Urothelium cell line (cell line): ENCODE results near the gene RALGPS1.

Source experiments
- DNase-seq: peaks from one replicate; pipeline ENCODE4 v3.0.0; 2011; ENCODE audit warnings: low spot score, mixed read lengths
- FAIRE-seq: peaks from 2 replicates; lab custom pipeline; 2011; peaks lifted over from hg19 to GRCh38; lab: Jason Lieb, UNC

Gene RALGPS1

DNA sequence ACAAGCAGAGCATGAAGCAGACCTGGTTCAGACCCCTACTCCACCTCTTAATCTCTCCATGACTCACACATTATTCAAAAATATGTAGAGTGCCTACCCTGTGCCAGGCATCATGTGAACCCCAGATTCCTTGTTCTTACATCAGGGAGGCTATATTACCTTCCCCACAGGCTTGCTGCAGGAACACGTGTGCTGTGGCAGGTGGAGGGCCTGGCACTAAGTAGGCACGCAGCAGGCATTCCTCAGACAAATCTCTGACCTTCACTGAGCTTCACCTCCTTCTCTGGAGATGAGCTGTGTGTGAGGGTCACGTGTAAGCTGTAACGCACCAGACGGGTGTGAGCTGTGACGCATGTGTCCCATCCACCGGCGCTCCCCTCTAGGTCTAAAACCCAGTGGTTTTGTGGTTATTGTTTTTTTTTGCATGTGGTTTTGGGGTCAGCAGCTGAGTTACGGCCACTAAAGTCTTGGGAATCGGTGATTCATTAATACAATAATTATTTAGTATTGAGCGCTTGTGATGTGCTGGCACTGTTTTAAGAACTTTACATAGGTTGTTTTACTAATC, 177.5 kb downstream of the RALGPS1 start:
- FAIRE-seq: no peak
- no peak for DNase-seq

- no peak for FAIRE-seq
- DNase-seq: no peak
Measured at GRCh38 chr9:127093319-127094020, 178.9 kb downstream of the RALGPS1 start.

- no peak for FAIRE-seq
- no peak for DNase-seq
Measured at GRCh38 chr9:127095411-127095810, 180.8 kb downstream of the RALGPS1 start.

- FAIRE-seq: no peak
- no peak for DNase-seq
Measured at GRCh38 chr9:127096208-127096607, 181.6 kb downstream of the RALGPS1 start.

- no peak for FAIRE-seq
- no peak for DNase-seq
Measured at GRCh38 chr9:127097683-127098082, 183.1 kb downstream of the RALGPS1 start.

DNA sequence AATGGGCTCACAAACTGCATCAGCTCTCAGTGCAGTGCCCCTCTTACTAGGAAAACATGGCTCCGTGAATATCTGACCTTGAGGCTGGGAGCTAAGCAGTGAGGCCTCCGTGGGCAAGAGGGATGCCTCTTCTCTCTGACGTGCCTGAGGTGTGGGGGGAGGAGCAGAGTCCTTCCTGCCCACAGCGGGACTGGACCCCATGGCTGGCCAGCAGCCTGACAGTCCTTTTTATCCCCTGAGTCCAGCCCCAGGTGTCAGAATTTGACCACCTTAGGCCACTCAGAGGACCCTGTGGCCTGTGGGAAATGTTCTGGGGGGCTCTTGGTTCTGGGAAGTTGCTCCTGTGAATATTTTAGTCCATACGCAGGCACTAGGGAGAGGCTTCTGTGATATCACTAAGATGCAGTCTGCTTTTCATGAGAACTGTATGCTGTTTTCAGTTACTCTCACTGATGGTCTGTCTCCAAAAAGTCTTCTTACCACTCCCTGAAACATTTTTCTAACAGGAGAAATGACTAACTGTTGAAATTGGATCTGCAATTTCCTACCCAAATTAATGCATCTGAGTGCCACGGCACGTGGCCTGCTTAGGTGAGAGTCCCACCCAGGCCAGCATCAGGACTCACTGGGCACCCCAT, 184.5 kb downstream of the RALGPS1 start:
- FAIRE-seq (no peak), DNase-seq (no peak)

DNA sequence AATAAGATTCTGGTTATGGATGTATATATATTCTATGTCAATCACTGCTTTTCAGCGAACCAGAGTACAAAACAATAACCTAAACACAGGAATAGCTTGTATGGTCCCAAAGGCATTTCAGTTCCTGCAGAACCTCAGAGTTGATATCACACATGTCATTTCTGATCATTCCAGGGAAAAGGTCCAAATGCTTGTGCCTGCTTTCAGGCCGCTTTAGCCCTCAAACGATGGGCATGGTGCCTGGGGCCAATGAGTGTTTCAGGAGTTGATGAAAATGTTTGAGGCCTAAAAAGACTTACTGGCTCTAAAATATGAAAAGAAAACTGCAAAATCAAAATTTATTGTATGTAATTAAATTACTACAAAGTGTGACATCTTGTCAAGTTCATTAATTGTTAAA, 185.1 kb downstream of the RALGPS1 start:
- no peak for FAIRE-seq
- DNase-seq: no peak

GRCh38 chr9:127102176-127102575, 187.6 kb downstream of the RALGPS1 start:
- no peak for FAIRE-seq
- DNase-seq: no peak

- FAIRE-seq (no peak), DNase-seq (no peak)
Measured at GRCh38 chr9:127102788-127103187, 188.2 kb downstream of the RALGPS1 start.

DNA sequence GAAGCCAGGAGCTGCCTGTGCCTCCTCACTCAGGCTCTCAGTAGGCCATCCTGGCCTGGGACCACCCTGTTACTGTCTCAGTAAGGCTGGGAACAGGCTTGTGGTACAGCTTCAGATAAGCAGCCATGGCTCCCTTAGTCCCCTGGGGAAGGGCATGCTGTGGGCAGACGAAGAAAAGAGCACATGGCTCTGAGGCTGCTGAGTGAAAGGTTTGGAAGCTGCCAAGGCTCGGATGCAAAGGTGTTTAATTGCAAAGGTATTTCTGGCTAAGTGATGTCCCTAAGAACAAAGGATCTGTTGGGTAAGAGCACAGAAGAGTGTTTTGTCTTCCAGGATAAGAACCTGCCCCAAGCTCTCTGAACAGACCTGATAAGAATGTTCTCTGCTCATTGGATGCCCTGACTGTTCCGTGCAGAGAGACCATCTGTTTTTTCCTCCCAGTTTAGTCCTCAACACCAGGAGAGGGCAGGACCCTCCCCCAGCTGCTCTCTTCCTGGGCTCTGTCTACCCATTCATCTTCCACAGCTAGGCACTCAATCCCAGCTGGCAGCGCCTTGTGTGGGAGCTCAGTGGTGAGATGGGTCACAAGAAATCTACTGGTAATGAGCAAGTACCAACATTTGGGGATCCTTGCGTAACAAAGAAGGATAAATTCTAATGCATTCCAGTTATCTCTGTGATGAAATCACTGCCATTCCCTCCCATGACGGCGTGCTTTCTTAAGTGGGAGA, 190.2 kb downstream of the RALGPS1 start:
- no peak for FAIRE-seq
- no peak for DNase-seq

DNA sequence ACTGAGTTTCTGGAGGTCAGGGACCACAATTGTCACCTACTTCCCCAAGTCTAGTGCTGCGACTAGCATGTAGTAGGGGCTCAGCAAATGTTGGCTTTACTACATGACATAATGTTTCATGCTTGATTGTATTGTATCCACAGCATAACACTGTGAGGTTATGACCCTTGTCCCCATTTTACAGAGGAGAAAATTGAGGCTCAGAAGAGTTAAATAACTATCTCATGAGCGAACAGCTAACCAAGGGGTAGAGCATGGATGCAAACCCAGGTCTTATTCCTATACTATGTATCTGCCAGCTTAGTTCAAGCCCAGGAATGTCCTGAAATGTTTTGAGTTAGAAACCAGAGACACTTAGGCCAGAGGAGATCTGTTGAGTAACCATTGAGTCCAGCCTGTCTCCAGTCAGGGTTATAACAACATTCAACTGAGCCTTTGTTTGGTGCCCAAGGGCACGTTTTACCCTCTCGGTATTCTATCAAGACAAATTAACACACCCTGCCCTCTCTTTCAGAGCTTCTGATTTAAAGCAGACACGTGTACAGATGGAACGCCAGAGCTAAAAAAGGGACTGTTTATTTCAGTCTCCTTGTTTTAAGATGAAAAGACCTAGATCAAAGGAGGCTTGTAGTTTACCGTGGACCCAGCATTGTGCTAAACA, 191.4 kb downstream of the RALGPS1 start:
- no peak for FAIRE-seq

GRCh38 chr9:127106466-127106855, 191.9 kb downstream of the RALGPS1 start:
- no peak for DNase-seq
- no peak for FAIRE-seq

More for the DNA sequence above, 191.4 kb downstream of the RALGPS1 start:
- no peak for DNase-seq

DNA sequence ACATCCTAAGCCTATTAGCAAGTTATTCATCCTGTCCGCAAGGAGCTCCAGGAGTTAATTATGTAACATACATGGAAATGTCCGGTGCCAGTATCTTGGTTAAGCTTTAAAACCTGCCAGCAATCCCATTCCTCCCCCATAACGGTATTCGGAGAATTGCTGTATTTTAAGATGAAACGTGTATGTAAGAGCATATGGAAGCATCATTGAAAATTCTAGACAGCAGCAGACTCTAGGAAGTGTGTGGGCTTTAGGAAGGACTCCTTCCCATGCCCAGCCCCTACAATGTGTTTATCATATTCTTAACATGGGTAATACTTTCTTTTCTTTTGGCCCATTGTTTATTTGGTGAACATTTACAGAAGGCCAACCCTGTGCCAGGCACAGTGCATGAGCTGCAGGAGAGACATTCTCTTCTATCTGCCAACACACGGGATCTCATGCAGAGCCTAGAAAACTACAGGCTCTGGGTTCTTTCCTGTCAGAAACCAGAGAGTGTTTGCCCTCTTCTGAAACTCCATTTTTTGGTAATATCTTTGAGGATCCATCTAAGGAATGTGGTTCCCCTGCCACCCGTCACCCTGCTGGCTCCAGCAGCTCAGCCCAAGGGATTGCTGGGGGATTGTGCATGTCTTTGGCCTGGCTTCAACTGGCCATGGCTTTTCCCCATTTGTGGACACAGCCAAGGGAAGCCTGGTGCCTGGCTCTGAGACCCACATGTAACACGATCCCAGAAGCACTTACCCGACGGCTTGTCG, 192.8 kb downstream of the RALGPS1 start:
- FAIRE-seq (no peak), DNase-seq (no peak)

DNA sequence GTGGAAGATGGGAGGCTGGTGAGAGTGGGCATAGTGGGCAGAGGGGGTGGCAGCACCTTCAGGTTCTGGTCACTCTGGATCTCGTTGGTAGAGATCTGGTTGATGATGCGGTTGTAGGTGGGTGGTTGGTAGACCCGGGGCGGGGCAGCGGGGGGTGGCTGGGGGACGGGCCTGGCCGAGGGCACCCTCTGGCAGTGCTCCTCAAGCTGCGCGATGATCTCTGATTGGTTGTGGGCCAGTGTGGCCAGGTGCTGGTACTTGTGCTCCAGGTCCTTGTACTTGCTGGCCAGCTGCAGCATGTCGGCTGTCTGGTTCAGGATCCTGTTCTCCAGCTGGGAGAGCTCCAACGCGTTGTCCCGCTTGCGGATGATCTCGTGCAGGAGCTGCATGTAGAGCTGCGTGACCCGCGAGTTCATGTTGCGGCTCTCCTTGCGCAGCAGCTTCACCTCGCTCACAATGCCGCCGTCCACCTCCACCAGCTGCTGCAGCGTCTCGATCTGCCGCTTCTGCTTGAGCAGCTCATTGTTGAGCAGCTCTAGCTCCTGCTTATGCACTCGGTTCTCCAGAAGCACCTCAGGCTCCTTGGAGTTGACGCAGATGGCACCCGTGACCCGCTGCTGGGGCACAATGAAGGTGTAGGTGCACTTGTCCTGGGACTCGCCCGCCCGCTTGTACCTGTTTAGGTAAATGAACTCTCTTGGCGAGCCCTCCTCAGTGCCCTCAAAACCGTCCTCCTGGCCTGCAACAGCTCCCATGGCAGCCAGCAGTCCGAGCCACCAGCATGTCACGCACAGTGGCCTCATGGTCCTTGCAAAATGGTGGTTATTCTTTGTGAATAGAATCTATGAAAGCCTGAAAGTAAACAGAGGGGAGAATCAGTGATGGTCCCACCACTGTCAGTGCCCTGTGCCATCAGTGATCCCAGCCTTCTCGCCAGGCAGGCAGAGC, 193.6 kb downstream of the RALGPS1 start:
- FAIRE-seq (no peak), DNase-seq (no peak)

DNA sequence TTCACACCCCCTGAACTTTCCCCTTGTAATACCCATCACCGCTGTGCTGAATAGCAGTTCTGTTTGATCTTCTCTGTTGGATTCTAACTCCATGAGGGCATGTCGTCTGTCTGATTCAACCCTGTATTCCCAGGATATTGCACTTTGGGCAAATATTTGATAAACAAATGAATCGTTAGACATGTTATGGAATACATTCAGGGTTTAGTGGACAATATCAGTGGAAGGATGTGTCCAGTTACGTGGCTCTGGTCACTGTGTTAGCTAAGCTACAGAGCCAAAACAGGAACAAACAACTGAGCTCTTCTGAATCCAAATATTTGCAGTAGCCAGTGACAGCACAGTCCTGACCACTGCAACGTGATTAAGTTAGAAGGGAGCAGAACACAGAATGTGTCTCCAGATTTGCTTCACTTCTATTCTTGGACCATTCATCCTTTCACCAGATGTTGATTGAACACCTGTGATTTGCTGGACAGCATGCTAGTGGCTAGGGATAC, 194.7 kb downstream of the RALGPS1 start:
- FAIRE-seq (no peak), DNase-seq (no peak)

DNA sequence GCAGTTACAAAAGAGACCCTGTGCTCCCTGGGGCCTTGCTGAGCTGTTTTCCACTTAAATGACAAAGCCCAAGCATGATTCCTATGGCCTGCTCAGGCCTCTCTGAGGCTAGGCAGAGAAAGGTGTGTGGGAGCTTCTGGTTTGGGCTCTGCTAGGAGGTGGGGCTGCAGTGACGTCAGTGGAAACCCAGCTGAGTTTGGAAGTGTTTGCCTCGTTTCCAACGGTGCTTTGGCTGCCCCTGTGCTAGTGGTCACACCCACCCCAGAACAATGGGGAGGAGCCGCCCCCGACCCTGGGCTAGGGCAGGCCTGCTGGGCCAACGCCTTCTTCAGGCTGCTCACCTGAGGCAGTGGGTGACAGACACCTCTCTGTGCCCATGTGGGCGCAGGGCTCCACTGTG, 197.5 kb downstream of the RALGPS1 start:
- no peak for FAIRE-seq
- DNase-seq: no peak

DNA sequence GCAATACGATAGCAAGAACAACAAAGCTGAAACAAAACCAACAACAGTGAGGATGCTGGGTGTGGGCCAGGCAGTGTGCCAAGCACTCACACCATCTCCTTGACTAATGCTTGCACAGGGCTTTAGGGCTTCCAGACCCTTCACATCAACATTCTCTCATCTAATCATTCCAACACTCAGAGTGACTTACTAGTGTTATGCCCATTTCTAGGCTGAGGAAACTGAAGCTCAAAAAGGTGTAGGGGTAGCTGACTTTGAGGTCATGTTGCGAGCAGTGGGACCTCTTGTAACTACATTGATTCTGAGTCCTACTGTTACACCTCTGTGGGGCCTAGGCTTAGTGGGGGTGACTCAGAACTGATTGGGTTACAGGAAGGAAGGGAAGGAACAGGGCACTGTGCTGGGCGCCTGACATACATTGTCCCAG, 198.2 kb downstream of the RALGPS1 start:
- no peak for FAIRE-seq
- DNase-seq: no peak

DNA sequence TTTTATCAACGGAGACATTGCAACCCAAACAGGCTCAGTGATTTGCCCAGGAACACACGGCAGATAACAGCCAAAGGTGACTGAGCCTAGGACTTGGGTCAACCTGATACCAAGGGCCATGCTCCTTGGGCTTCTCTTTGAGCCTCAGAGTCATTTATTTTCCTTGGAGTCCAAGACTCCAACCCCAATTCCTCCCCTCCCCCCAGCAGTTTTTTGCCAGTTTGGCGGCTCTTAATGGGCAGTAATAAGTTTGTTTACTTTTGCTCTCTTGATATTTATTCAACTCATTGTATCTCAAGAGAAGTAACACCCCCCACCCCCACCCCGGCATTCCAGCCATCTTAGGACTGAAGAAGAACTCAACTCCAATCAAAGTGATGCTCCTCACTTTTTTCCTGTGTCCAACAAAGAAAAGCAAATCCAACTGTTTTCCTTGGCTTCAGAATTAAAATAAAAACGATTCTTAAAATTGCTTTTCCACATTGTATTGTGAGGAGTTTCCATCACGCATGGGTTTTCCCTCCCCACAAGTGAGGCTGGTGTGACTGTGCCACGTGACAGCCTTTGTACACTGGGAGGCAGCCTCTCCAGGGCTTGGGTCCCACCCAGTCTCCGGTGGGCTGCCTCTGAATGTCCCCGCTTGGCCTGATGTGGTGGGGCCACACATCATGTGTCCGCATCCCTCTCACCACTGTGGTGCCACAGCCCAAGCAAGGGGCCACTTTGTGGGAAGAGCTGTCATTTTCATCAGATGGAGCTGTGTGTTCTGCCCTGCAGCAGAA, 198.8 kb downstream of the RALGPS1 start:
- FAIRE-seq: no peak
- no peak for DNase-seq
